WERI-Rb-1 (cell line): Measurements from ENCODE around the gene ZNF839.

Experiments
- DNase-seq: peaks from one replicate; pipeline ENCODE4 v3.0.0-alpha.2; 2020
- H3K27ac ChIP-seq: fragments of 250-450 bp; sonication (Bioruptor Pico); 2 replicates; pipeline ENCODE4 v1.5.1; 2020; ENCODE audit warnings: mild to moderate bottlenecking, moderate library complexity
- H3K27me3 ChIP-seq: fragments of 250-450 bp; sonication (Bioruptor Pico); 2 replicates; pipeline ENCODE4 v1.5.1; 2021; ENCODE audit warnings: mild to moderate bottlenecking, low read depth, moderate library complexity; ENCODE audit not compliant: insufficient read depth, severe bottlenecking
- H3K36me3 ChIP-seq: fragments of 250-450 bp; sonication (Bioruptor Pico); 2 replicates; pipeline ENCODE4 v1.5.1; 2020; ENCODE audit warnings: mild to moderate bottlenecking, moderate library complexity
- H3K4me3 ChIP-seq: 2 replicates; pipeline ENCODE4 v1.5.1; 2011; ENCODE audit warnings: low read depth, mild to moderate bottlenecking, control low read depth, low read length
- H3K9me3 ChIP-seq: fragments of 250-450 bp; sonication (Bioruptor Pico); 2 replicates; pipeline ENCODE4 v1.5.1; 2021; ENCODE audit warnings: mild to moderate bottlenecking, moderate library complexity; ENCODE audit not compliant: severe bottlenecking
- TF ChIP-seq, protein P1 (sequence below): IDR thresholded peaks from 2 replicates; pipeline ENCODE4 v1.5.1; 2011; ENCODE audit warnings: low read depth, mild to moderate bottlenecking, control low read depth, inconsistent platforms, low read length

The ZNF839 gene

DNA sequence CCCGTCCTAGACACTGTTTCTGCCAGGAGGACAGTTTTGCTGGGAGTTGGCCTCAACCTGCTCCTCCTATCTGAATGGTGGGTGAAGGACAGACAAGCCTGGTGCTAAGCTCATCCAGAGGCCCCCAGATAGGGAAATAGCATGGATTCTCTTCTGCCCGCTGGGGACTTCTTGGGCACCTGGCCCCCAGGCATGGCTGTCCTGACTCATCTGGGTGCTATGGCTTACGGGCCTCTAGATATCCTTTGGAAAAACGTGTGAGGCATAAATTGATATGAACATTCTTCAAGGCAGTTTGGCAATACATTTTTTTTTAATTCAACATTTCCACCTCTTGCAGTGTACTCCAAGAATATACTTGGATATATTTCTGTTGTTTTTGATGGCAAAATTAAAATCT is 51.8 kb downstream of the ZNF839 start:
- no peaks in the 10 kb centered on the region for H3K27me3 ChIP-seq
- H3K4me3 ChIP-seq, result no peak overlapping the region
- TF ChIP-seq, protein P1, sequence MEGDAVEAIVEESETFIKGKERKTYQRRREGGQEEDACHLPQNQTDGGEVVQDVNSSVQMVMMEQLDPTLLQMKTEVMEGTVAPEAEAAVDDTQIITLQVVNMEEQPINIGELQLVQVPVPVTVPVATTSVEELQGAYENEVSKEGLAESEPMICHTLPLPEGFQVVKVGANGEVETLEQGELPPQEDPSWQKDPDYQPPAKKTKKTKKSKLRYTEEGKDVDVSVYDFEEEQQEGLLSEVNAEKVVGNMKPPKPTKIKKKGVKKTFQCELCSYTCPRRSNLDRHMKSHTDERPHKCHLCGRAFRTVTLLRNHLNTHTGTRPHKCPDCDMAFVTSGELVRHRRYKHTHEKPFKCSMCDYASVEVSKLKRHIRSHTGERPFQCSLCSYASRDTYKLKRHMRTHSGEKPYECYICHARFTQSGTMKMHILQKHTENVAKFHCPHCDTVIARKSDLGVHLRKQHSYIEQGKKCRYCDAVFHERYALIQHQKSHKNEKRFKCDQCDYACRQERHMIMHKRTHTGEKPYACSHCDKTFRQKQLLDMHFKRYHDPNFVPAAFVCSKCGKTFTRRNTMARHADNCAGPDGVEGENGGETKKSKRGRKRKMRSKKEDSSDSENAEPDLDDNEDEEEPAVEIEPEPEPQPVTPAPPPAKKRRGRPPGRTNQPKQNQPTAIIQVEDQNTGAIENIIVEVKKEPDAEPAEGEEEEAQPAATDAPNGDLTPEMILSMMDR, result no peak
- no peaks in the 10 kb centered on the region for H3K9me3 ChIP-seq
- H3K27ac ChIP-seq, result no peak overlapping the region
- no peak for DNase-seq
- H3K36me3 ChIP-seq, result no peaks in the 10 kb centered on the region

DNA sequence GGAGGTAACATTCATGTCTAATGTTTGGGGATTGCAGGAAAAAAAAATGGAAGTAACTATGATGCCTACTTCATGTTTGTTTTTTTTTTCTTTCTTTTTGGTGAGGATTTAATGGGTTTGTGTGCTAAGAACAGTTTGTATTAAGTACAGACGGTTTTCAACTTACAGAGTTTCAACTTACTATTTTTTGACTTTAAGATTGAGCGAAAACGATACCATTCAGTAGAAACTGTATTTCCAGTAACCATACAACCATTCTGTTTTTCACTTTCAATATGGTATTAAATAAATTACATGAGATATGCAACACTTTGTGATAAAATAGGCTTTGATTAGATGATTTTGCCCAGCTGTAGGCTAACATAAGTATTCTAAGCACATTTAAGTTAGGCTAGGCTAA is 53.6 kb downstream of the ZNF839 start:
- DNase-seq, result no peak
- TF ChIP-seq, protein P1, result no peak
- Histone ChIP-seq H3K27me3 (no peaks in the 10 kb centered on the region), H3K4me3 (no peak overlapping the region), H3K36me3 (0 out of 2 replicates have a peak, but pooled peaks cover 4% of the 10 kb centered on the region), H3K9me3 (no peaks in the 10 kb centered on the region), H3K27ac (no peak overlapping the region)

DNA sequence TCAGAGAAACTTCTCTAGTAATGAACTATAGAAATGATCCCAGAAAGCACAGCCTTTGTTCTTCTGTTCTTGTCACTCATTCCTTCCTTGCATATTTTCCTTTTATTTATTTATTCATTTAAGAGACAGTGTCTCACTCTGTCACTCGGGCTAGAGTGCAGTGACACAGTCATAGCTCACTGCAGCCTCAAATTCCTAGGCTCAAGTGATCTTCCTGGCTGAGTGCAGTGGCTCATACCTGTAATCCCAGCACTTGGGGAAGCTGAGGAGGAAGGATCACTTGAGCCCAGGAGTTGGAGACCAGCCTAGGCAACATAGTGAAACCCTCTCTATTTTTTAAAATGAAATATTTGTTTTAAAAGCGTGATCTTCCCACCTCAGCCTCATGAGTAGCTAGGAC is 54.7 kb downstream of the ZNF839 start:
- no peak overlapping the region for H3K27ac ChIP-seq
- TF ChIP-seq, protein P1, result no peak
- 0 out of 2 replicates have a peak, but pooled peaks cover 4% of the 10 kb centered on the region for H3K36me3 ChIP-seq
- H3K9me3 ChIP-seq, result no peaks in the 10 kb centered on the region
- H3K27me3 ChIP-seq, result no peaks in the 10 kb centered on the region
- no peak for DNase-seq
- no peak overlapping the region for H3K4me3 ChIP-seq

DNA sequence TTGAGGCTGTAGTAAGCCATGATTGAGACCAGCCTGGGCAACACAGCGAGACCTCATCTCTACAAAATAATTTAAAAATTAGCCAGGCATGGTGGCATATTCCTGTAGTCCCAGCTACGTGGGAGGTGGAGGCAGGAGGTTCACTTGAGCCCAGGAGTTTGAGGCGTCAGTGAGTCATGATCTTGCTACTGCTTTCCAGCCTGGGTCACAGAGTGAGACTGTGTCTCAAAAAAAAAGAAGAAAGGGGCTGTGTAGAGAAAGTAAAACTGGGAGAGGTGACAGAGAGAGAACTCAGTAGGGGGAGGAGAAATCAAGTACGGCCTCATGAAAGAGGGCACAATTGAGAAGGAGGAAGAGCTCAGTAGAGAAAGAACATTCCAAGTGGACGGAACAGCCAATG is 55.6 kb downstream of the ZNF839 start:
- TF ChIP-seq, protein P1, result no peak
- H3K27ac ChIP-seq, result no peak overlapping the region
- H3K27me3 ChIP-seq, result no peaks in the 10 kb centered on the region
- no peak overlapping the region for H3K4me3 ChIP-seq
- H3K9me3 ChIP-seq, result no peaks in the 10 kb centered on the region
- no peak for DNase-seq
- H3K36me3 ChIP-seq, result 0 out of 2 replicates have a peak, but pooled peaks cover 4% of the 10 kb centered on the region

DNA sequence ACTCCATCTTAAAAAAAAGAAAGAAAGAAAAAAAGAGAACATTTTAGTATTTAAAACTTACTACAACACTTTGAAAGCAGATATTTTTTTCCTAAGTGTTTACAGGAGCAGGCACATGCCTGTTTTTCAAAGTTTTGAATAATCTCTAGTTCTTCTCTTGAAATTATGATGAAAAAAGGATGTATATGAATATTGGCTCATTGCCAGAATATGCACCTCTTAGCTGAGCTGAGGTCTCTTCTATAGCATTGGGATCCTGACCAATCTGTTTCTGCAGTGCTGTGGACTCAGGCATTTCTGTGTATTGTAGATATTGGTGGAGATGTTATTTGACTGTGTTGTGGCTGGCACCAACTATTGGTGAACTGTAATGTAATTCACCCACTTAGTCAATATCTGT is 58.1 kb downstream of the ZNF839 start:
- DNase-seq, result no peak
- Histone ChIP-seq H3K36me3 (peaks cover 4% of the 10 kb centered on the region; the same call in 1 of the 2 replicates), H3K9me3 (no peaks in the 10 kb centered on the region)

DNA sequence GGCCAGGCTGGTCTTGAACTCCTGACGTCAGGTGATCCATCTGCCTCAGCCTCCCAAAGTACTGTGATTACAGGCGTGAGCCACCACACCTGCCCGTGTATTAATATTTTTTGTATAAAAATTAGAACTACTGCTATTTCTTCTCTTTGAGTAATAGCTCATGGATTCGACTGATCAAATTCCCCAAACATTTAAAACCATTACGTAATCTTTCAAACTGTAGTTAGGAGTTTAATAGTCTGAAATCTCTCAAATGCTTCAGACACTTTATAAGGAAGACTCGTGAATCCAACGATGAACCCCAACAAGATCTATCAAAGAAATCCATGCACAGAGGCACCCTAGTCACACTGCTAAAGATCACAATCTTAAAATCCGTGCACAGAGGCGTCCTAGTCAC is 59.3 kb downstream of the ZNF839 start:
- no peak overlapping the region for H3K4me3 ChIP-seq
- no peak overlapping the region for H3K27ac ChIP-seq
- no peaks in the 10 kb centered on the region for H3K27me3 ChIP-seq
- peaks cover 4% of the 10 kb centered on the region; the same call in 1 of the 2 replicates for H3K36me3 ChIP-seq
- no peak for DNase-seq
- TF ChIP-seq, protein P1, result no peak
- H3K9me3 ChIP-seq, result no peaks in the 10 kb centered on the region

More for the DNA sequence above, 58.1 kb downstream of the ZNF839 start:
- TF ChIP-seq, protein P1, result no peak
- Histone ChIP-seq H3K4me3 (no peak overlapping the region), H3K27ac (no peak overlapping the region), H3K27me3 (no peaks in the 10 kb centered on the region)
